Colonic mucosa (tissue), 4 donors: ENCODE results near the gene OTX1. TPM values are rescaled to one million over a fixed set of nuclear protein-coding genes. Genes with fewer than 3 reads are reported as not detected.

ENCODE experiments used
- DNase-seq: peaks from one replicate; pipeline ENCODE4 v3.0.0-alpha.2; 2020
- H3K27ac ChIP-seq: fragments of 200-600 bp; one replicate; pipeline ENCODE4 v1.8.0; 2021
- H3K27me3 ChIP-seq: fragments of 200-600 bp; one replicate; pipeline ENCODE4 v1.8.0; 2021
- H3K36me3 ChIP-seq: fragments of 200-600 bp; one replicate; pipeline ENCODE4 v1.8.0; 2021
- H3K4me1 ChIP-seq: fragments of 200-600 bp; one replicate; pipeline ENCODE4 v1.8.0; 2021; ENCODE audit warnings: mild to moderate bottlenecking
- H3K4me3 ChIP-seq: fragments of 200-600 bp; one replicate; pipeline ENCODE4 v1.8.0; 2021
- H3K9ac ChIP-seq, 2 donors: one replicate each; pipeline ENCODE4 v1.7.0; 2013; ENCODE audit warnings: control low read depth in 2 of 2, low read depth in 2 of 2, low read length in 2 of 2
- H3K9me3 ChIP-seq: fragments of 200-600 bp; one replicate; pipeline ENCODE4 v1.8.0; 2021
- intact Hi-C: fragments of 100-400 bp; cut with DNase I; formaldehyde crosslinking; loops from one replicate; pipeline ENCODE4 v1.14.1; 2022
- total RNA-seq, 2 donors: library from RNA; stranded (reverse); fragmentation: NEBNext Ultra II Directional in 1 of 2; extraction: Animal tissue kit (Norgen Biotek cat#: 25700) in 1 of 2; gene quantifications; one replicate each; pipeline ENCODE4 v1.2.1, GENCODE V29; 2021
- TF ChIP-seq, protein P1 (sequence below): fragments of 200-600 bp; IDR thresholded peaks from one replicate; pipeline ENCODE4 v1.8.0; 2022; ENCODE audit warnings: antibody characterized with exemption, mild to moderate bottlenecking
- donor health status: healthy.
- donor health status: DM: no; HTN: no; CAD: no.
- donor health status: DM: no; HTN: no; CAD: no.

Gene OTX1
- total RNA-seq, 2 donors from 2014 or later: not detected

DNA sequence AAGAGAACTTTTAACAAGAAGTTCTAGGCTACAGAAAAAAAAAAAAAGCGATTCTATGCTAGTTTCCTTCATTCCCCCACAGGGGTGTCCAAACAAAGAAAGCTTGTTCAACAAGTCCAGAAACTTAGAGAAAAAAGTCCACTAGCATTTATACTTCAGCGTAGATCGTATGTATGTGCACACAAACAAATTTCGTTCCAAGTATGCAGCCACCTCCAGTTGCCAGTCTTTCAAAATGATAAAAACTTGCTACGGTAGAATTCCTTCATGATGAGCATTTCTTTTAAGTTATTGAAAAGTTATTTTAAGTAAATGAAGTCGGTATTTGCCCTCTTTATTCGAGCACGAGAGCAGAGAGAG lies 3.7 kb upstream of the OTX1 start:
- TF ChIP-seq, protein P1, sequence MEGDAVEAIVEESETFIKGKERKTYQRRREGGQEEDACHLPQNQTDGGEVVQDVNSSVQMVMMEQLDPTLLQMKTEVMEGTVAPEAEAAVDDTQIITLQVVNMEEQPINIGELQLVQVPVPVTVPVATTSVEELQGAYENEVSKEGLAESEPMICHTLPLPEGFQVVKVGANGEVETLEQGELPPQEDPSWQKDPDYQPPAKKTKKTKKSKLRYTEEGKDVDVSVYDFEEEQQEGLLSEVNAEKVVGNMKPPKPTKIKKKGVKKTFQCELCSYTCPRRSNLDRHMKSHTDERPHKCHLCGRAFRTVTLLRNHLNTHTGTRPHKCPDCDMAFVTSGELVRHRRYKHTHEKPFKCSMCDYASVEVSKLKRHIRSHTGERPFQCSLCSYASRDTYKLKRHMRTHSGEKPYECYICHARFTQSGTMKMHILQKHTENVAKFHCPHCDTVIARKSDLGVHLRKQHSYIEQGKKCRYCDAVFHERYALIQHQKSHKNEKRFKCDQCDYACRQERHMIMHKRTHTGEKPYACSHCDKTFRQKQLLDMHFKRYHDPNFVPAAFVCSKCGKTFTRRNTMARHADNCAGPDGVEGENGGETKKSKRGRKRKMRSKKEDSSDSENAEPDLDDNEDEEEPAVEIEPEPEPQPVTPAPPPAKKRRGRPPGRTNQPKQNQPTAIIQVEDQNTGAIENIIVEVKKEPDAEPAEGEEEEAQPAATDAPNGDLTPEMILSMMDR: no peak
- Histone ChIP-seq H3K9ac (no peak overlapping the region), H3K27ac (no peak overlapping the region), H3K27me3 (peaks cover 50% of the 10 kb centered on the region), H3K4me1 (peaks cover 28% of the 10 kb centered on the region), H3K36me3 (no peaks in the 10 kb centered on the region), H3K9me3 (no peaks in the 10 kb centered on the region), H3K4me3 (no peak overlapping the region)
- intact Hi-C loops: no loop called here
- DNase-seq: no peak

DNA sequence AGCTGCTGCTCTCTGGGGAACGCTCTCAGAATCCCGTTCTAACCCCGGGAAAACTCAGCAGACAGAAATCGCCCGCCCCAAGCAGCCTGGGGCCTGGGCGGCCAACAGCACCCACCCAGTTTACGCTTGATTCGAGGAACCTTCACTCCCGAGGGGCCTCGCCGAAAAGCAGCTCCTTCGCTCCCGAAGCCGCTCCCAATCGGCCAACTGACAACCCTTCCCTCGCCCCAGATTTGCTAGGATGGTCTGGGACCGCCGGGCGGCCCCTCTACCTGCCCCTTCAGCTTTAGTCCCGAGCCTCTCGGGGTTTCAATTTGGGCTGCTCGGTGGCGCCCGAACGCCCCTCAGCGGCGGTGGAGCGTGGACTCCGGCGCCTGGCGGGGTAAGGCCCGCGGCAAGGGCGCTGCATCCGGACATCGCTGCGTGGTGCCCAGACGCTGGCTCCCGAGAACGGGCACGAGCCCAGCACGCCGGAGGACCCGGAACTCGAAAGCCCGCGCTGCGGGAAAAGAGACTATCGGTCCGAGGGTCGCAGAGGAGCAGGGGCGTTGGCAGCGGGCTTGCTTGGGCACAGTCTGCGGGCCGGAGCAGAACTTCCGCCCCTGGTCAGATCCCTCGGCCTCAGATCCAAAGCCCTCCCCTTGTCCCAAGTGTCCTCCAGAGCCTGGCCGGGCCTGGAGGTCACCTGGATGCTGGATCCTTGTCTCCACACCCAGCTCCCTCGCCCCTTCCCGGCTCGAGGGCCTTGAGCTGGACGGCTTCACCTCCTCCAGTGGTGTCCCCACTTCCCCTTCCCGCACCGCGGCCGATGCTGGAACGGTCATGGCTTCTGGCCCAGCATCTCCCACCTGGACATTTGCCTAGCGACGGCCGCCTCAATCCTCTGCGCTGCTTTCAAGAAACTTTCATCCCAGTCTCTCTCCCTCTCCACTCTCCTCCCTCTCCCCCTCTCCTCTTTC lies 3.0 kb upstream of the OTX1 start:
- H3K9ac ChIP-seq: no peak overlapping the region
- TF ChIP-seq, protein P1: no peak
- no peaks in the 10 kb centered on the region for H3K36me3 ChIP-seq
- peaks cover 28% of the 10 kb centered on the region for H3K4me1 ChIP-seq
- peaks cover 56% of the 10 kb centered on the region for H3K27me3 ChIP-seq
- intact Hi-C loops: no loop called here
- no peak overlapping the region for H3K27ac ChIP-seq
- DNase-seq: peak; percentile 19
- H3K4me3 ChIP-seq: peak overlapping the region; percentile 3
- no peaks in the 10 kb centered on the region for H3K9me3 ChIP-seq

DNA sequence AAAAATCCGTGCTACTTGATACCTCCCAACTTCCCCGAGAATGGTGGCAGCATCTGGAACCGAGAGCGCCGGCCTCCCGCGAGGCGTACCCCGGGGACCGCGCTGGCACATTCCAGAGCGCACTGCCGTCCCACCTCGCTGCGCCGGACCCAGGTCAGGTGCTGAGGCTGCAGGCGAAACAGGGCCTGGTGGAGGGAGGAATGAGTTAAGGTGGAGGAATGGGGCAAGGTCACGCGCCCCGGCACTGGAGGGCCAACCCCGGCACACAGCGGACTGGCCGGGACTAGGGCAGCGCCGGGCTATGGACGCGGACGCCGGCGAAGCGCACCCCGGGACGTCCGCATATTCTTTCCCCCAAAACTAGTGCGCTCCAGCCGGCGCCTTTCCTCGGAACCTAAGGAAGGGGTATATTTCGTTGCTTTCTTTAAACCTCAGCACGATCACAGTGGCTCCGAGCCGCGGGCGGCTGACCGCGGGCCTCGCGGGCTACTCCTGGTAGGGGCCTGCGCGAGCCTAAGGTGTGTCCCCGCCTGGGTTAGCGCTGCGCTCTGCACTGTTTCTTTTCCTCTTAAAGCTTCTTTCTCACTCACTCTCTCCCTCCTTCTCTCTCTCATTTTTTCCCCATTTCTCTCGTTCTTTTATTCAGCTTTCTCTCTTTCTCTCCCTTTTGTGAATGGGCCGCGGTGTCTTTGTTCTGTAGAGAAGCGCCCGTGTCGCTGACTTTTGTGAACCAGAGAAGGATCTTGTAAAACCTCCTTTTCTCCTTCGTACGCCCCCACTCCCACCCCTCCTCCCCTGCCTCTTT lies 2.1 kb upstream of the OTX1 start:
- Histone ChIP-seq H3K4me1 (peaks cover 28% of the 10 kb centered on the region), H3K4me3 (no peak overlapping the region), H3K9me3 (no peaks in the 10 kb centered on the region), H3K27ac (no peak overlapping the region), H3K9ac (no peak overlapping the region), H3K27me3 (peaks cover 66% of the 10 kb centered on the region), H3K36me3 (no peaks in the 10 kb centered on the region)
- TF ChIP-seq, protein P1: no peak
- DNase-seq: peak; percentile 25
- intact Hi-C loops: no loop called here

DNA sequence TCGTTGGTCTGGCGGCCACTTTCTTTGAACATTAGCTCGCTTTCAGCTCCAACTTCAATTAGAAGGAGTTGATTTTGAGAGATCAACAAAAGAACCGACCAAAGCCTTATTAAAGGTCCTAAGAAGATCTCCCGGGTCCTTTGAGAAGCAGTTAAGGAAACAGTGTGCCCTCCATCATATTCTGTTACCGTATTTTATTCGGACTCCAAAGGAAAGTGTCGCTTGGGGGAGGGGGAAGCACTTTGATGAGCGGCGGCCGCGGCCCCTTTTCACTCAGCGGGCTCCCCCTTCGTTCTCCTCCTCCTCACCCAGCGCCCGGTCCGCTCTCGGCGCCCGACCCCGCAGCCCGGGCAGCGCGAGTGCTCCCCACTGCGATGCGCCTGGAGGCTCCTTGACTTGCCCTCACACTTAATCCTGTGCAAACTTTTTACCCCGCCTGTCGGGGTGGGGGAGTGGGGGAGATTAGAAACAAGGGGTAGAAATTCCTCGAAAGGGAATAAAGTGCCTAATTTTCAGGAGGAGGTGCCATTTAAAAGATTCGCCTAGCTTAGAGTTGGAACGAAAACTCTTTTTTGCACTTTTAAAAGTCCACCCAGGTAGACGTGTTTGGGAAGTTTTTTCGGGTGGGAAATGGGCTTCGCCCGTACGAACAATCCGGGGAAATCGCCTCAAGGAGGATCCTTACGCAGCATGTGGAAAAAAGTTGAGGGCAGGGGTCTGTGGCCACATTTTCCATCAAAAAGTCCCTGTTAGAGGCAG lies 1.2 kb upstream of the OTX1 start:
- Histone ChIP-seq H3K36me3 (no peaks in the 10 kb centered on the region), H3K9me3 (no peaks in the 10 kb centered on the region), H3K4me3 (peak overlapping the region; percentile 46), H3K9ac (no peak overlapping the region), H3K27ac (no peak overlapping the region), H3K4me1 (peaks cover 28% of the 10 kb centered on the region), H3K27me3 (peaks cover 72% of the 10 kb centered on the region)
- TF ChIP-seq, protein P1: no peak
- DNase-seq: no peak
- intact Hi-C loops: no loop called here

DNA sequence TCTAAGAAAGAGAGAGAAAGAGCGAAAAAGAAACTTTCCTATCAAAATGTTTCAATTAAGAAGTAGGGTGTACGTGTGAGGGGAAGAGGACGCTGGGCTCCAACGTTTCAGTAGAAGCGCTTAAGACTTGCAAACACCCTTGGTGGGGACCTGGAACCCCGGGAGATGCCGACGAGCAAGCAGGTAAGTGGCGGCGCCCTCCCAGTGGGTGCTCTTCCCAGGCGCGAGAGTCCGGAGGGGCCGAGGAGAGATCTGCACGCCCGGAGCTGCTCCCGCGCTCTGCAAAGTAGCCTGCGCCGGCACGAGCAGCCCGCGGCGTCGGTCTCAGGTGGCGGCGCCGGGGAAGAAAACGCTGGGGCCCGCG lies 678 bp upstream of the OTX1 start:
- TF ChIP-seq, protein P1: no peak
- H3K4me3 ChIP-seq: peak overlapping the region; percentile 46
- no peaks in the 10 kb centered on the region for H3K36me3 ChIP-seq
- DNase-seq: no peak
- intact Hi-C loops: no loop called here
- no peaks in the 10 kb centered on the region for H3K9me3 ChIP-seq
- H3K9ac ChIP-seq: no peak overlapping the region
- H3K27me3 ChIP-seq: peaks cover 78% of the 10 kb centered on the region
- no peak overlapping the region for H3K27ac ChIP-seq
- H3K4me1 ChIP-seq: peaks cover 28% of the 10 kb centered on the region
